PC-9 (cell line): Measurements from ENCODE around the gene CYP27B1.

ENCODE experiments used
- EZH2 ChIP-seq: fragments of 200-600 bp; sonication (generic); IDR thresholded peaks from 2 replicates; pipeline ENCODE4 v1.8.0; 2017; ENCODE audit warnings: antibody characterized with exemption, low read depth
- TF ChIP-seq, protein P1 (sequence below): fragments of 200-600 bp; sonication (generic); conservative IDR thresholded peaks from 2 replicates; pipeline ENCODE4 v1.6.1; 2017; ENCODE audit warnings: mixed run types, antibody characterized with exemption, mild to moderate bottlenecking, moderate library complexity

DNA sequence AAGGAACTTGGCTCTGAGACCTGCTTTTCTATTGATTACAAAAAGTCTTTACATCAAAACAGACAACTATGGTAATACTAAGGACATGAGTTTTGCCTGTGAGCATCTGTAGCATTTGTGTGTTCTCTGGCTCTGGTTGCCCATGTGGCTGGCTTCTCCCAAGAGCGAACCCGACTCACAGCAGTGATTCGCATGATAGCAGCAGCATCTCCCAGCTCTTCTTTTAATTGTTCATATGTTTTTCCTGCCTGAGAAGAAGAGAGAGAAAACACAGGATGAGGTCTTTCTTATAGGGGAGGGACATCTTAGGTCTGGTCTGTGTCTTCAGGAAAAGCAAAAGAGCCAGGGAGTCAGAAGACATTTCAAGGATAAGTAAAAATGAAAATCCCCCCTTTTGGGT is 34.1 kb upstream of the CYP27B1 start:
- TF ChIP-seq, protein P1, sequence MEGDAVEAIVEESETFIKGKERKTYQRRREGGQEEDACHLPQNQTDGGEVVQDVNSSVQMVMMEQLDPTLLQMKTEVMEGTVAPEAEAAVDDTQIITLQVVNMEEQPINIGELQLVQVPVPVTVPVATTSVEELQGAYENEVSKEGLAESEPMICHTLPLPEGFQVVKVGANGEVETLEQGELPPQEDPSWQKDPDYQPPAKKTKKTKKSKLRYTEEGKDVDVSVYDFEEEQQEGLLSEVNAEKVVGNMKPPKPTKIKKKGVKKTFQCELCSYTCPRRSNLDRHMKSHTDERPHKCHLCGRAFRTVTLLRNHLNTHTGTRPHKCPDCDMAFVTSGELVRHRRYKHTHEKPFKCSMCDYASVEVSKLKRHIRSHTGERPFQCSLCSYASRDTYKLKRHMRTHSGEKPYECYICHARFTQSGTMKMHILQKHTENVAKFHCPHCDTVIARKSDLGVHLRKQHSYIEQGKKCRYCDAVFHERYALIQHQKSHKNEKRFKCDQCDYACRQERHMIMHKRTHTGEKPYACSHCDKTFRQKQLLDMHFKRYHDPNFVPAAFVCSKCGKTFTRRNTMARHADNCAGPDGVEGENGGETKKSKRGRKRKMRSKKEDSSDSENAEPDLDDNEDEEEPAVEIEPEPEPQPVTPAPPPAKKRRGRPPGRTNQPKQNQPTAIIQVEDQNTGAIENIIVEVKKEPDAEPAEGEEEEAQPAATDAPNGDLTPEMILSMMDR, result no peak
- TF ChIP-seq EZH2, result no peak
